Ovary (tissue), 3 donors: ENCODE results near the gene GOLGA8T.
"Not testable (repeated sequence)": the region's sequence is repeated elsewhere in the genome, so short reads cannot be mapped to it uniquely, and the experiment has no call there.

Experiments used
- CTCF ChIP-seq, 3 donors: fragments of 450-650 bp in 2 of 3; fragments of 200-600 bp in 1 of 3; IDR thresholded peaks; one replicate each; pipeline versions ENCODE4 v1.5.1 to v1.8.0; 2016 to 2022; ENCODE audit warnings: antibody characterized with exemption in 3 of 3, mild to moderate bottlenecking in 1 of 3
- POLR2A ChIP-seq: fragments of 450-650 bp; IDR thresholded peaks from one replicate; pipeline ENCODE4 v1.6.1; 2017; ENCODE audit warnings: antibody characterized with exemption, mild to moderate bottlenecking, moderate library complexity
- donor health status: DM: no; HTN: no; CAD: no.

- TF ChIP-seq POLR2A; CTCF (IDR thresholded peaks at IDR 0.05): not testable (repeated sequence)
Observed at GRCh38 chr15:30167886-30168285, 33.0 kb downstream of the GOLGA8T start.
